ENCODE data around the gene LHX3.

- TF ChIP-seq, protein P1, sequence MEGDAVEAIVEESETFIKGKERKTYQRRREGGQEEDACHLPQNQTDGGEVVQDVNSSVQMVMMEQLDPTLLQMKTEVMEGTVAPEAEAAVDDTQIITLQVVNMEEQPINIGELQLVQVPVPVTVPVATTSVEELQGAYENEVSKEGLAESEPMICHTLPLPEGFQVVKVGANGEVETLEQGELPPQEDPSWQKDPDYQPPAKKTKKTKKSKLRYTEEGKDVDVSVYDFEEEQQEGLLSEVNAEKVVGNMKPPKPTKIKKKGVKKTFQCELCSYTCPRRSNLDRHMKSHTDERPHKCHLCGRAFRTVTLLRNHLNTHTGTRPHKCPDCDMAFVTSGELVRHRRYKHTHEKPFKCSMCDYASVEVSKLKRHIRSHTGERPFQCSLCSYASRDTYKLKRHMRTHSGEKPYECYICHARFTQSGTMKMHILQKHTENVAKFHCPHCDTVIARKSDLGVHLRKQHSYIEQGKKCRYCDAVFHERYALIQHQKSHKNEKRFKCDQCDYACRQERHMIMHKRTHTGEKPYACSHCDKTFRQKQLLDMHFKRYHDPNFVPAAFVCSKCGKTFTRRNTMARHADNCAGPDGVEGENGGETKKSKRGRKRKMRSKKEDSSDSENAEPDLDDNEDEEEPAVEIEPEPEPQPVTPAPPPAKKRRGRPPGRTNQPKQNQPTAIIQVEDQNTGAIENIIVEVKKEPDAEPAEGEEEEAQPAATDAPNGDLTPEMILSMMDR (IDR thresholded peaks at IDR 0.05), result no peak
- TF ChIP-seq POLR2A (IDR thresholded peaks at IDR 0.05), result no peak
Measured at GRCh38 chr9:136218673-136219072, 13.7 kb upstream of the LHX3 start.
